SK-N-SH treated with all-trans-retinoic acid at 6 μM for 48 hours (cell line): Measurements from ENCODE around the gene SLC12A8.

ENCODE experiments used
- ATAC-seq: fragments of 200-7000 bp; cut with Tn5 transposase; 3 replicates; pipeline ENCODE4 v1.9.1; 2020; ENCODE audit warnings: mild to moderate bottlenecking, moderate library complexity
- ARNTL ChIP-seq: fragments of 450-650 bp; formaldehyde crosslinking; IDR thresholded peaks from 2 replicates; pipeline ENCODE4 v1.5.0; 2020; ENCODE audit warnings: low read depth, mild to moderate bottlenecking, moderate library complexity, borderline replicate concordance
- BACH2 ChIP-seq: fragments of 250-450 bp; sonication (Bioruptor Pico); IDR thresholded peaks from 2 replicates; pipeline ENCODE4 v1.9.0; 2021; ENCODE audit warnings: mild to moderate bottlenecking, borderline replicate concordance
- CSDC2 ChIP-seq: fragments of 250-450 bp; sonication (Bioruptor Pico); IDR thresholded peaks from 2 replicates; pipeline ENCODE4 v1.5.0; 2020; ENCODE audit warnings: mild to moderate bottlenecking, moderate library complexity
- CSRNP3 ChIP-seq: fragments of 250-450 bp; sonication (Bioruptor Pico); IDR thresholded peaks from 2 replicates; pipeline ENCODE4 v1.5.1; 2021; ENCODE audit warnings: mild to moderate bottlenecking, moderate library complexity
- ESRRG ChIP-seq: fragments of 250-450 bp; sonication (Bioruptor Pico); IDR thresholded peaks from 2 replicates; pipeline ENCODE4 v1.6.1; 2021; ENCODE audit warnings: mild to moderate bottlenecking
- GLIS3 ChIP-seq: fragments of 250-450 bp; sonication (Bioruptor Pico); IDR thresholded peaks from 2 replicates; pipeline ENCODE4 v1.5.0; 2020; ENCODE audit warnings: mild to moderate bottlenecking, moderate library complexity
- ISL1 ChIP-seq: fragments of 250-450 bp; sonication (Bioruptor Pico); IDR thresholded peaks from 2 replicates; pipeline ENCODE4 v2.1.2; 2022; ENCODE audit warnings: mild to moderate bottlenecking, moderate library complexity
- OSR1 ChIP-seq: fragments of 250-450 bp; sonication (Bioruptor Pico); IDR thresholded peaks from 2 replicates; pipeline ENCODE4 v1.8.0; 2022; ENCODE audit warnings: moderate library complexity, mild to moderate bottlenecking, inconsistent platforms
- POU6F1 ChIP-seq: fragments of 250-450 bp; sonication (Bioruptor Pico); IDR thresholded peaks from 2 replicates; pipeline ENCODE4 v1.8.0; 2021; ENCODE audit warnings: low read depth, mild to moderate bottlenecking, moderate library complexity, borderline replicate concordance
- PPARA ChIP-seq: fragments of 250-450 bp; sonication (Bioruptor Pico); IDR thresholded peaks from 2 replicates; pipeline ENCODE4 v1.5.0; 2020; ENCODE audit warnings: mild to moderate bottlenecking, borderline replicate concordance
- RARB ChIP-seq: fragments of 250-450 bp; sonication (Bioruptor Pico); IDR thresholded peaks from 2 replicates; pipeline ENCODE4 v1.8.0; 2021; ENCODE audit warnings: mild to moderate bottlenecking, moderate library complexity
- SNAI2 ChIP-seq: fragments of 250-450 bp; sonication (Bioruptor Pico); IDR thresholded peaks from 2 replicates; pipeline ENCODE4 v1.5.0; 2020; ENCODE audit warnings: mild to moderate bottlenecking, moderate library complexity
- TCF4 ChIP-seq: fragments of 250-450 bp; sonication (Bioruptor Pico); IDR thresholded peaks from 2 replicates; pipeline ENCODE4 v1.8.0; 2021; ENCODE audit warnings: mild to moderate bottlenecking, moderate library complexity, borderline replicate concordance
- TOX ChIP-seq: fragments of 250-450 bp; sonication (Bioruptor Pico); IDR thresholded peaks from 2 replicates; pipeline ENCODE4 v1.8.0; 2021; ENCODE audit warnings: mild to moderate bottlenecking, moderate library complexity, borderline replicate concordance
- ZFP3 ChIP-seq: fragments of 250-450 bp; sonication (Bioruptor Pico); IDR thresholded peaks from 2 replicates; pipeline ENCODE4 v1.5.0; 2020; ENCODE audit warnings: mild to moderate bottlenecking, moderate library complexity
- ZFP30 ChIP-seq: fragments of 450-650 bp; formaldehyde crosslinking; IDR thresholded peaks from 2 replicates; pipeline ENCODE4 v1.5.0; 2022; ENCODE audit warnings: mild to moderate bottlenecking, moderate library complexity
- ZNF565 ChIP-seq: fragments of 450-650 bp; formaldehyde crosslinking; conservative IDR thresholded peaks from 2 replicates; pipeline ENCODE4 v1.5.0; 2020; ENCODE audit warnings: low read depth, mild to moderate bottlenecking, moderate library complexity
- ZNF8 ChIP-seq: fragments of 450-650 bp; formaldehyde crosslinking; IDR thresholded peaks from 2 replicates; pipeline ENCODE4 v1.5.0; 2020; ENCODE audit warnings: mild to moderate bottlenecking, moderate library complexity
- TF ChIP-seq, protein P1 (sequence below): fragments of 250-450 bp; sonication (Bioruptor Pico); IDR thresholded peaks from 2 replicates; pipeline ENCODE4 v1.8.0; 2020; ENCODE audit warnings: mild to moderate bottlenecking, moderate library complexity, borderline replicate concordance
- TF ChIP-seq, protein P2 (sequence below): fragments of 250-450 bp; sonication (Bioruptor Pico); IDR thresholded peaks from 2 replicates; pipeline ENCODE4 v1.5.1; 2020; ENCODE audit warnings: low read depth, mild to moderate bottlenecking, moderate library complexity

The SLC12A8 gene

GRCh38 chr3:125238759-125239158, 26.2 kb upstream of the SLC12A8 start (continued):
- TF ChIP-seq, protein P1, sequence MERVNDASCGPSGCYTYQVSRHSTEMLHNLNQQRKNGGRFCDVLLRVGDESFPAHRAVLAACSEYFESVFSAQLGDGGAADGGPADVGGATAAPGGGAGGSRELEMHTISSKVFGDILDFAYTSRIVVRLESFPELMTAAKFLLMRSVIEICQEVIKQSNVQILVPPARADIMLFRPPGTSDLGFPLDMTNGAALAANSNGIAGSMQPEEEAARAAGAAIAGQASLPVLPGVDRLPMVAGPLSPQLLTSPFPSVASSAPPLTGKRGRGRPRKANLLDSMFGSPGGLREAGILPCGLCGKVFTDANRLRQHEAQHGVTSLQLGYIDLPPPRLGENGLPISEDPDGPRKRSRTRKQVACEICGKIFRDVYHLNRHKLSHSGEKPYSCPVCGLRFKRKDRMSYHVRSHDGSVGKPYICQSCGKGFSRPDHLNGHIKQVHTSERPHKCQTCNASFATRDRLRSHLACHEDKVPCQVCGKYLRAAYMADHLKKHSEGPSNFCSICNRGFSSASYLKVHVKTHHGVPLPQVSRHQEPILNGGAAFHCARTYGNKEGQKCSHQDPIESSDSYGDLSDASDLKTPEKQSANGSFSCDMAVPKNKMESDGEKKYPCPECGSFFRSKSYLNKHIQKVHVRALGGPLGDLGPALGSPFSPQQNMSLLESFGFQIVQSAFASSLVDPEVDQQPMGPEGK (CRISPR knock-in tag) = no peak

DNA sequence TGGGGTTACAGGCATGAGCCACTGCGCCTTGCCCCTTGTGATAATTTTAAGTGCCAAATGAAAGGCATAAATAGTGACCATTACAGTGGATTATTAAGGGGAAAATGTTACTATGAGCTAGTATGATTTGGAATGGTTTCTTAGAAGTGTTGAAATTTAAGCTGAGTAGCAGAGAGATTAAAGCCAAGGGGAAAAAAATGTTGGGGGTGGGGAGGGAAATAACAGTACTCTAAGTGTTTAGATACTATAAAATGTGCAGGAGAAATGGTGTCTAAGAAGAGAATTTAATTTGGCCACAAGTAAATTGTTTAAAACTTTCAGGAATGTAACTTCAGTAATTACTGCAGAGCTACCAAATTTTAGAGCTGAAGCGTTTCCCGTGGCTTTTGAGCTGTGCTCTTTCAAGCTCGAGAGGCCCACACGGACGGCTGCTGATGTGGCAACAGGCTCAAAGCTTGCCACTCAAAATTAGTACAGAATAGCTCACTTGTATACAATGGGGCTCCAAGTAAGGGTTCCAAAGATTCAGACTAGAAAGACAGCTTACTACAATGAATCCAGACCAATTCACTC, 23.9 kb upstream of the SLC12A8 start:
- no peak for TF ChIP-seq TCF4 (CRISPR knock-in tag)
- TF ChIP-seq PPARA = no peak
- TF ChIP-seq CSDC2 (CRISPR knock-in tag) = no peak
- TF ChIP-seq GLIS3 (CRISPR knock-in tag) = no peak
- TF ChIP-seq ZFP30 (CRISPR knock-in tag) = no peak
- TF ChIP-seq BACH2 (CRISPR knock-in tag) = no peak
- no peak for TF ChIP-seq ARNTL (CRISPR knock-in tag)
- TF ChIP-seq, protein P1 (CRISPR knock-in tag) = no peak
- TF ChIP-seq POU6F1 (CRISPR knock-in tag) = no peak
- TF ChIP-seq, protein P2, sequence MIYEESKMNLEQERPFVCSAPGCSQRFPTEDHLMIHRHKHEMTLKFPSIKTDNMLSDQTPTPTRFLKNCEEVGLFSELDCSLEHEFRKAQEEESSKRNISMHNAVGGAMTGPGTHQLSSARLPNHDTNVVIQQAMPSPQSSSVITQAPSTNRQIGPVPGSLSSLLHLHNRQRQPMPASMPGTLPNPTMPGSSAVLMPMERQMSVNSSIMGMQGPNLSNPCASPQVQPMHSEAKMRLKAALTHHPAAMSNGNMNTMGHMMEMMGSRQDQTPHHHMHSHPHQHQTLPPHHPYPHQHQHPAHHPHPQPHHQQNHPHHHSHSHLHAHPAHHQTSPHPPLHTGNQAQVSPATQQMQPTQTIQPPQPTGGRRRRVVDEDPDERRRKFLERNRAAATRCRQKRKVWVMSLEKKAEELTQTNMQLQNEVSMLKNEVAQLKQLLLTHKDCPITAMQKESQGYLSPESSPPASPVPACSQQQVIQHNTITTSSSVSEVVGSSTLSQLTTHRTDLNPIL = no peak
- no peak for TF ChIP-seq RARB

DNA sequence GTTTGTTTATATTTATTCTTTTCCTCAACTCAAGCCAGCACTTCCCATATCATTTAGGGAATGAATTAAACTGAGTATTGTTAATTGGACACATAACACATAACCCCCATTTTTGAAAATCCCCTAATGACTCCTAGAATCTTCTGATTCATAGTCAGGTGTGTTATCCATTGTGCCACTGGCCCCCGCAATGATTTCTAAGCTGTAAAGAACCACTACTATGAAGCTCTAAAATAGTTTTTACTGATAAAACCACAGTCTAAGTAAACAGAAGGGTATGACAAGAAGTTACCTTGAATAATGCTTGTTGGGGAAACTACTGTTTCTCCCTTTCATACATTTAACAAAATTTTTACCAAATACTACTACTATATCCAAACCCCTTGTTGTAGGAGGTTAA, 22.3 kb upstream of the SLC12A8 start:
- no peak for TF ChIP-seq CSRNP3 (CRISPR knock-in tag)
- ATAC-seq = no peak

More for the DNA sequence above, 23.9 kb upstream of the SLC12A8 start:
- no peak for ATAC-seq

GRCh38 chr3:125232401-125232800, 19.9 kb upstream of the SLC12A8 start:
- ATAC-seq = no peak; the same call in 1 of the 3 replicates
- TF ChIP-seq ZFP3 (CRISPR knock-in tag) = no peak
- TF ChIP-seq TCF4 (CRISPR knock-in tag) = no peak
- TF ChIP-seq SNAI2 (CRISPR knock-in tag) = no peak
- TF ChIP-seq ZNF565 (CRISPR knock-in tag) = no peak
- no peak for TF ChIP-seq ISL1 (CRISPR knock-in tag)
- TF ChIP-seq, protein P1 (CRISPR knock-in tag) = no peak
- no peak for TF ChIP-seq ESRRG (CRISPR knock-in tag)
- no peak for TF ChIP-seq RARB
- no peak for TF ChIP-seq ZNF8 (CRISPR knock-in tag)
- TF ChIP-seq ZFP30 (CRISPR knock-in tag) = no peak
- TF ChIP-seq BACH2 (CRISPR knock-in tag) = no peak
- TF ChIP-seq CSDC2 (CRISPR knock-in tag) = no peak
- TF ChIP-seq OSR1 (CRISPR knock-in tag) = no peak
- TF ChIP-seq CSRNP3 (CRISPR knock-in tag) = no peak
- TF ChIP-seq, protein P2 = no peak
- no peak for TF ChIP-seq GLIS3 (CRISPR knock-in tag)
- TF ChIP-seq TOX (CRISPR knock-in tag) = no peak
- TF ChIP-seq ARNTL (CRISPR knock-in tag) = no peak
